Gastrocnemius medialis (tissue), 4 donors: ENCODE data around the gene ARHGAP26.

Source experiments
- POLR2A ChIP-seq, 2 donors: fragments of 450-650 bp; IDR thresholded peaks; one replicate each; pipeline ENCODE4 v1.6.1; 2017; ENCODE audit warnings: antibody characterized with exemption in 2 of 2, mild to moderate bottlenecking in 2 of 2, moderate library complexity in 2 of 2
- TF ChIP-seq, protein P1 (sequence below), 5 experiments: fragments of 450-650 bp in 3 of 5; fragments of 200-600 bp in 2 of 5; sonication (generic) in 2 of 5; IDR thresholded peaks in 4 of 5; conservative IDR thresholded peaks in 1 of 5; 1 replicate in 4 of 5; 2 replicates in 1 of 5; pipeline ENCODE4 v1.5.1; 2016 to 2019; ENCODE audit warnings: antibody characterized with exemption in 5 of 5, mild to moderate bottlenecking in 3 of 5, moderate library complexity in 3 of 5

DNA sequence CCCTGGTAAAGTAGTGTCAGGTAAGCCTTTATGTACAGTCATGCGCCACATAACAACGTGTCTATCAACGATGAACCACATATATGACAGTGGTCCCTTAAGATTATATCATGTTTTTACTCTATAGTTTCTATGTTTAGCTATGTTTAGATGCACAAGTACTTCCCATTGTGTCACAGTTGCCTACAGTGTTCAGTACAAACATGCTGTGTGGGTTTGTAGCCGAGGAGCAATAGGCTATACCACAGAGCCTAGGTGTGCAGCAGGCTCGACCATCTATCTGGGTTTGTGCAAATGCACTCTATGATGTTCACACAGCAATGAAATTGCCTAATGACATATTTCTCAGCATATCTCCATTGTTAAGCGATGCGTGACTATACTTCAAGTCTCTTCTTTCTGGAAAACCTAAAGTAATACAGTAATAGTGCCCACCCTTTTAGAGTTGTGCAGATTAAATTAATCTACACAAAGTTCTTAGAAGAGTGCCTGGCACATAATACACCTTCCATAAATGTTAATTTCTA is 295.9 kb downstream of the ARHGAP26 start:
- TF ChIP-seq, protein P1, sequence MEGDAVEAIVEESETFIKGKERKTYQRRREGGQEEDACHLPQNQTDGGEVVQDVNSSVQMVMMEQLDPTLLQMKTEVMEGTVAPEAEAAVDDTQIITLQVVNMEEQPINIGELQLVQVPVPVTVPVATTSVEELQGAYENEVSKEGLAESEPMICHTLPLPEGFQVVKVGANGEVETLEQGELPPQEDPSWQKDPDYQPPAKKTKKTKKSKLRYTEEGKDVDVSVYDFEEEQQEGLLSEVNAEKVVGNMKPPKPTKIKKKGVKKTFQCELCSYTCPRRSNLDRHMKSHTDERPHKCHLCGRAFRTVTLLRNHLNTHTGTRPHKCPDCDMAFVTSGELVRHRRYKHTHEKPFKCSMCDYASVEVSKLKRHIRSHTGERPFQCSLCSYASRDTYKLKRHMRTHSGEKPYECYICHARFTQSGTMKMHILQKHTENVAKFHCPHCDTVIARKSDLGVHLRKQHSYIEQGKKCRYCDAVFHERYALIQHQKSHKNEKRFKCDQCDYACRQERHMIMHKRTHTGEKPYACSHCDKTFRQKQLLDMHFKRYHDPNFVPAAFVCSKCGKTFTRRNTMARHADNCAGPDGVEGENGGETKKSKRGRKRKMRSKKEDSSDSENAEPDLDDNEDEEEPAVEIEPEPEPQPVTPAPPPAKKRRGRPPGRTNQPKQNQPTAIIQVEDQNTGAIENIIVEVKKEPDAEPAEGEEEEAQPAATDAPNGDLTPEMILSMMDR (IDR thresholded peaks at IDR 0.05 in 4 of 5, conservative IDR thresholded peaks at IDR 0.05 in 1 of 5): no peak
- TF ChIP-seq POLR2A (IDR thresholded peaks at IDR 0.05): no peak
